ENCODE measurements around the gene SYNCRIP.

GRCh38 chr6:85620308-85620707 is 22.4 kb downstream of the SYNCRIP start:
- TF ChIP-seq CTCF (IDR thresholded peaks at IDR 0.05; ENCODE audit: insufficient read depth, low read depth, low read length), result no peak
- TF ChIP-seq EZH2 (IDR thresholded peaks at IDR 0.05; ENCODE audit: insufficient read depth, low read length), result no peak
